ENCODE measurements around the gene DDIT4. TPM values are rescaled to one million over a fixed set of nuclear protein-coding genes. Genes with fewer than 3 reads are reported as not detected.

The DDIT4 gene
- total and polyA plus RNA-seq, 9 of the 15 experiments (the other 6 are each of a cell fraction or from before 2014, with no cell fraction given) = 8.2 to 675 (median 159) TPM

DNA sequence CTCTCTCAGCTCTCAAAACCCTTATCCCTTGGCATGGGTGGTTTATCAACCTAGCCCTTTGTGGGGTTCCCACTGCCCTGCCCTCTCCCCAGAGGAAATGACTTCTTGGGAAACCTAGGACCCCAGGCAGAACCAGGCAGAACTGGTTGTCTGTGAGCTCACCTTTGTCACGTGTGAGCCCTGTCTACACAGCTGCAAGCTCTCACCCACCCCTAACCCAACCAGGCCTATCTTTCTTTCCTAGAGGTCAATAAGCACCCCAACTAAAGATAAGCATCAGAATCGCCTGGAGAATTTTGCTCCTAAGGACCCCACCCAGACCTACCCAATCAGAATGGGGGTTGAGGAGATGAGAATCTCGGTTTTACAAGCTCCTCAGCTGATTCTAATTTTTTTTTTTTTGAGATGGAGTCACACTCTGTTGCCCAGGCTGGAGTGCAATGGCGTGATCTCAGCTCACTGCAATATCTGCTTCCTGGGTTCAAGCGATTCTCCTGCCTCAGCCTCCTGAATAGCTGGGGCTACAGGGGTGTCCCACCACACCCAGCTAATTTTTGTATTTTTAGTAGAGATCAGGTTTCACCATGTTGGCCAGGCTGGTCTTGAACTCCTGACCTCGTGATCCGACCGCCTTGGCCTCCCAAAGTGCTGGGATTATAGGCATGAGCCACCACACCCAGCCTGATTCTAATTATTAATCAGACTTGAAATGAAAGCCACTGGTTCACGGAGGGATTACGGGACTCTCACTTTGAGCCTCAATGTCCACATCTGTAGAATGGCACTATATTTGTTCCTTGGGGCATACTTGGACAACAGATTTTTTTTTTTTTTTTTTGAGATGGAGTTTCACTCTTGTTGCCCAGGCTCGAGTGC lies 7.5 kb upstream of the DDIT4 start (continued):
- TF ChIP-seq XRCC3 (IDR thresholded peaks at IDR 0.05) (no peak), SRSF3 (IDR thresholded peaks at IDR 0.05; ENCODE audit: insufficient read depth, low read length) (no peak), FOSL1 (tag; conservative IDR thresholded peaks at IDR 0.05) (no peak), ETS2 (tag; IDR thresholded peaks at IDR 0.05; ENCODE audit: borderline replicate concordance, poor library complexity, severe bottlenecking) (no peak), NEUROD1 (IDR thresholded peaks at IDR 0.05; ENCODE audit: borderline replicate concordance, low read depth, low read length, partially characterized antibody) (no peak), MGA (IDR thresholded peaks at IDR 0.05) (no peak)
- TF ChIP-seq, protein P1, sequence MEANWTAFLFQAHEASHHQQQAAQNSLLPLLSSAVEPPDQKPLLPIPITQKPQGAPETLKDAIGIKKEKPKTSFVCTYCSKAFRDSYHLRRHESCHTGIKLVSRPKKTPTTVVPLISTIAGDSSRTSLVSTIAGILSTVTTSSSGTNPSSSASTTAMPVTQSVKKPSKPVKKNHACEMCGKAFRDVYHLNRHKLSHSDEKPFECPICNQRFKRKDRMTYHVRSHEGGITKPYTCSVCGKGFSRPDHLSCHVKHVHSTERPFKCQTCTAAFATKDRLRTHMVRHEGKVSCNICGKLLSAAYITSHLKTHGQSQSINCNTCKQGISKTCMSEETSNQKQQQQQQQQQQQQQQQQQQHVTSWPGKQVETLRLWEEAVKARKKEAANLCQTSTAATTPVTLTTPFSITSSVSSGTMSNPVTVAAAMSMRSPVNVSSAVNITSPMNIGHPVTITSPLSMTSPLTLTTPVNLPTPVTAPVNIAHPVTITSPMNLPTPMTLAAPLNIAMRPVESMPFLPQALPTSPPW (CRISPR knock-in tag; IDR thresholded peaks at IDR 0.05) = peak; percentile 30; the same call in 1 of the 2 replicates
- TF ChIP-seq, protein P2, sequence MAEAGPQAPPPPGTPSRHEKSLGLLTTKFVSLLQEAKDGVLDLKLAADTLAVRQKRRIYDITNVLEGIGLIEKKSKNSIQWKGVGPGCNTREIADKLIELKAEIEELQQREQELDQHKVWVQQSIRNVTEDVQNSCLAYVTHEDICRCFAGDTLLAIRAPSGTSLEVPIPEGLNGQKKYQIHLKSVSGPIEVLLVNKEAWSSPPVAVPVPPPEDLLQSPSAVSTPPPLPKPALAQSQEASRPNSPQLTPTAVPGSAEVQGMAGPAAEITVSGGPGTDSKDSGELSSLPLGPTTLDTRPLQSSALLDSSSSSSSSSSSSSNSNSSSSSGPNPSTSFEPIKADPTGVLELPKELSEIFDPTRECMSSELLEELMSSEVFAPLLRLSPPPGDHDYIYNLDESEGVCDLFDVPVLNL (CRISPR knock-in tag; IDR thresholded peaks at IDR 0.05; ENCODE audit: low read depth) = no peak
- TF ChIP-seq, protein P3, sequence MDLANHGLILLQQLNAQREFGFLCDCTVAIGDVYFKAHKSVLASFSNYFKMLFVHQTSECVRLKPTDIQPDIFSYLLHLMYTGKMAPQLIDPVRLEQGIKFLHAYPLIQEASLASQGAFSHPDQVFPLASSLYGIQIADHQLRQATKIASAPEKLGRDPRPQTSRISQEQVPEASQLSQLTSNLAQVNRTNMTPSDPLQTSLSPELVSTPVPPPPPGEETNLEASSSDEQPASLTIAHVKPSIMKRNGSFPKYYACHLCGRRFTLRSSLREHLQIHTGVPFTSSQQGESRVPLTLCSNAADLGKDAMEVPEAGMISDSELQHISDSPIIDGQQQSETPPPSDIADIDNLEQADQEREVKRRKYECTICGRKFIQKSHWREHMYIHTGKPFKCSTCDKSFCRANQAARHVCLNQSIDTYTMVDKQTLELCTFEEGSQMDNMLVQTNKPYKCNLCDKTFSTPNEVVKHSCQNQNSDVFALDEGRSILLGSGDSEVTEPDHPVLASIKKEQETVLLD (IDR thresholded peaks at IDR 0.05) = no peak
